GM19025 (cell line): ENCODE measurements around the gene TRAFD1.
"Not testable (repeated sequence)": the region's sequence is repeated elsewhere in the genome, so short reads cannot be mapped to it uniquely, and the experiment has no call there.

Experiments used
- ATAC-seq: cut with Tn5 transposase; IDR thresholded peaks from one replicate; pipeline ENCODE4 v1.9.1; 2021; ENCODE audit warnings: mild to moderate bottlenecking, low read depth, moderate library complexity; ENCODE audit not compliant: unreplicated experiment

Gene TRAFD1

GRCh38 chr12:112153893-112154219 lies 28.5 kb downstream of the TRAFD1 start:
- ATAC-seq = no peak

DNA sequence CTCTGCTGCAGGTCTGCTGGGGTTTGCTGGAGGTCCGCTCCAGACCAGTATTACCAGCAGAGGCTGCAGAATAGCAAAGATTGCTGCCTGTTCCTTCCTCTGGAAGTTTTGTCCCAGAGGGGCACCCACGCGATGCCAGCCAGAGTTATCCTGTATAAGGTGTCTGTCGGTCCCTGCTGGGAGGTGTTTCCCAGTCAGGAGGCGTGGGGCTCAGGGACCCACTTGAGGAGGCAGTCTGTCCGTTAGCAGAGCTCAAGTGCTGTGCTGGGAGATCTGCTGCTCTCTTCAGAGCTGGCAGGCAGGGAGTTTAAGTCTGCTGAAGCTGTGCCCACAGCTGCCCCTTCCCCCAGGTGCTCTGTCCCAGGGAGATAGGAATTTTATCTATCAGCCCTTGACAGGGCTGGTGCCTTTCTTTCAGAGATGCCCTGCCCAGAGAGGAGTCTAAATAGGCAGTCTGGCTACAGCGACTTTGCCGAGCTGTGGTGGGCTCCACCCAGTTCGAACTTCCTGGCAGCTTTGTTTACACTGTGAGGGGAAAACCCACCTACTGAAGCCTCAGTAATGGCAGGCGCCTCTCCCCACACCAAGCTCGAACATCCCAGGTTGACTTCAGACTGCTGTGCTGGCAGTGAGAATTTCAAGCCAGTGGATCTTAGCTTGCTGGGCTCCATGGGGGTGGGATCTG lies 33.2 kb downstream of the TRAFD1 start:
- not testable (repeated sequence) for ATAC-seq

DNA sequence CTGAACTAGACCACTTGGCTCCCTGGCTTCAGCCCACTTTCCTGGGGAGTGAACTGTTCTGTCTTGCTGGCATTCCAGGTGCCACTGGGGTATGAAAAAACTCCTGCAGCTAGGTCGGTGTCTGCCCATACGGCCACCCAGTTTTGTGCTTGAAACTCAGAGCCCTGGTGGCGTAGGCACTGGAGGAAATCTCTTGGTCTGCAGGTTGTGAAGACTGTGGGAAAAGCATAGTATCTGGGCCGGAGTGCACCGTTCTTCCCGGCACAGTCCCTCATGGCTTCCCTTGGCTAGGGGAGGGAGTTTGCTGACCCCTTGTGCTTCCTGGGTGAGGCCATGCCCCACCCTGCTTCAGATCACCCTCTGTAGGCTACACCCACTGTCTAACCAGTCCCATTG lies 33.8 kb downstream of the TRAFD1 start:
- ATAC-seq = no peak

GRCh38 chr12:112160611-112161010 lies 35.3 kb downstream of the TRAFD1 start:
- ATAC-seq = no peak

GRCh38 chr12:112161711-112162110 lies 36.4 kb downstream of the TRAFD1 start:
- no peak for ATAC-seq

- ATAC-seq = no peak
These were observed 37.0 kb downstream of the TRAFD1 start for GRCh38 chr12:112162241-112162790.

GRCh38 chr12:112163056-112163455 lies 37.7 kb downstream of the TRAFD1 start:
- no peak for ATAC-seq

GRCh38 chr12:112163471-112163991 lies 38.2 kb downstream of the TRAFD1 start:
- ATAC-seq = no peak

- ATAC-seq = no peak
These were observed 38.8 kb downstream of the TRAFD1 start for GRCh38 chr12:112164011-112164660.

GRCh38 chr12:112165624-112166023 lies 40.3 kb downstream of the TRAFD1 start:
- ATAC-seq = no peak

DNA sequence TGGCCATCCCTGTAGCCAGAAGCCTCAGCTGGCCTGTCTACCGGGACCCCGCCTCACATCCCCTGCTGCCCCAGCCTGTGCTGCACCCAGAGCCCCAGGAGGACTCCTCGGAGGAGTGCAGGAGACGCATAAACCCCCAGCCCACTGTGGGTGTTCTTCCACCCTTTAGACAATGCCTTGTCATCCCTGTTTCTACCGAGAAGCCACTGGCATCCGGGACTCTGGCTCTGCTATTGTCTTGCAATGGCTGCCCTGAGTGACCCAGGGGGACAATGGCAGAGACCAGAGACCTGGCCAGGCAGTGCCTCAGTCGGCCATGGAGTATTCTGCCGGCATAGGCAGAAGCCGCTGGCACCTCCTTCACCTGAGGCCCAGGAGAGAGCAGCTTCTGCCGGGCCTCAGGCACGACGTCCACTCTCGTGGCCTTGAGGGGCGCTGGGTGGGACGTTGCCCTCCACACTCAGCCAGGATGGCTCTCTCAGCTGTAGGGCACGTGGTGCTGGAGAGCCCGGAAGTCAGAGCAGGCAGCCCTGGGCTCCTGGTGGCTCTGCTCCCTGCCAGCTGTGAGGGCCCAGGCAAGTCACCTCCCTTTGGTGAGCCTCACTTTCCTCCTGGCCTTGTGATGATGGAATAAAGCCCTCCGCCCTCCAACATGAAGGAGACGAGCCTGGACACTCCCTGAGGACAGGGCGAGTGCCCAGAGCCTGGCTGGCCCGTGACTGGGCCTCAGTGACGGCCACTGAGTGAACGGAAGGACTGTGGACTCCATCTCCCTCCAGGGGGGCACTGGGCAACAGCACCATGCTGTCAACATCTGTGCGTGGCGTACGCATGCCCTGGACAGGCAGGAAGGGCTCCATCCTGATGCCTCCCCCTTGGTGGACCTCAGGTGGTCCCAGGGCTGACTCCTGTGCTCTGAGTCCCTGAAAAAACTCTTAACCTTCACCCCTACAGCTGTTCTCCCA lies 41.0 kb downstream of the TRAFD1 start:
- ATAC-seq = no peak

- ATAC-seq = no peak
These were observed 41.7 kb downstream of the TRAFD1 start for GRCh38 chr12:112167031-112167461.

DNA sequence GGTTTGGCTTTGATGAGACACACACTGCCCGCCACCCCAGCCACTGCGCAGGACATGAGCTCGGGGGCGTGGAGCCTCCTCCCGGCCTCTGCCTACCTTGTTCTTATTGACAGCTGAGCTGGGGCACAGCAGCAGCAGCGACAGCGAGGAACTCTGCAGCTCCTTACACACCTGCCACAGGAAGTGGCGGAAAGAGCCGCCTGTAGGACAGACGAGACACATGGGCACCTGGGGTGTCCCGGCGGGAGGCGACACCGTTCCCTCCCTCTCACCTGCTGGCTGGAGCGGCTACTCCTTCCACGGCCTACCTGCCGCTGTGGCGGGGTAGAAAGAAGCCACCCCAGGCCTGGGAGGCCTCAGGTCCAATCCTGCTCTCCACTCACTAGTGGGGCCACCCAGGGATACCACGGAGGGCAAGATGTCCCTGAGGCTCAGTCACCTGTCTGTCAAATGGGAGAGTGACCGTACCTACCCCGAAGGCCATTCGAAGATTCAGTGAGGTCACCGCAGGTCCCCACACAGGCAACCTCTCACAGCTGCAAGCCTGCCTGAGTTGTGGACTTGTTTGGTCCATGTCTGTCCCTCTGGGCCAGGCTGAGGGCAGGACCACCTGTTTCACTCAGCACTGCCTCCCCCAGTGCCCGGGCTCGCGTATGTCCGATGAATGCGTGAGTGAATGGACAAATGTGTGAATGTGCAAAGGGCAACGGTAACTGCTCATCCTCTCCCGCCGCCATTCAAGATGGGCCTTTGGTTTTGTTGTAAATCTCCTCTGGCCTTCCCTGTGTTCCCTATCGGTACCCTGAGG lies 42.6 kb downstream of the TRAFD1 start:
- no peak for ATAC-seq

DNA sequence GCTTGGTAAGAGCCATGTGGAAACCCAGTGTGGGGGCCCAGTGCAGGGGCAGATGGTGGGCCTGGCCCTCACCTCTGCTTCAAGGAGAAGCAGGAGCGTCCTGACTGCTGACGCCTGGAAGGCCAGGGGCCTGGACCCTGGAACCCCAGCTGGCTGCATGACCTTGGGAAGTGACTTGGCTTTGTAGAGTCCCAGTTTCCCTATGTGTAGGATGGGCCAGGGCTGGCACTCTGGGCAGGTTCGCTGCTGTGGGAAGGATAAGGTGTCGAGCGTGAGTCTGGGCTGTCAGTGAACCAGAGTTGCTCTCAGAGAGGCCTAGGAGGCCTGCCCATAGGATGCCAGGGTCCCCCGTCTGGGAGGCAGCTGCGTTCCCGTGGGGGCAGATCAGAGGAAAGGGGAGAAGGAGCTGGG lies 43.2 kb downstream of the TRAFD1 start:
- ATAC-seq = no peak

DNA sequence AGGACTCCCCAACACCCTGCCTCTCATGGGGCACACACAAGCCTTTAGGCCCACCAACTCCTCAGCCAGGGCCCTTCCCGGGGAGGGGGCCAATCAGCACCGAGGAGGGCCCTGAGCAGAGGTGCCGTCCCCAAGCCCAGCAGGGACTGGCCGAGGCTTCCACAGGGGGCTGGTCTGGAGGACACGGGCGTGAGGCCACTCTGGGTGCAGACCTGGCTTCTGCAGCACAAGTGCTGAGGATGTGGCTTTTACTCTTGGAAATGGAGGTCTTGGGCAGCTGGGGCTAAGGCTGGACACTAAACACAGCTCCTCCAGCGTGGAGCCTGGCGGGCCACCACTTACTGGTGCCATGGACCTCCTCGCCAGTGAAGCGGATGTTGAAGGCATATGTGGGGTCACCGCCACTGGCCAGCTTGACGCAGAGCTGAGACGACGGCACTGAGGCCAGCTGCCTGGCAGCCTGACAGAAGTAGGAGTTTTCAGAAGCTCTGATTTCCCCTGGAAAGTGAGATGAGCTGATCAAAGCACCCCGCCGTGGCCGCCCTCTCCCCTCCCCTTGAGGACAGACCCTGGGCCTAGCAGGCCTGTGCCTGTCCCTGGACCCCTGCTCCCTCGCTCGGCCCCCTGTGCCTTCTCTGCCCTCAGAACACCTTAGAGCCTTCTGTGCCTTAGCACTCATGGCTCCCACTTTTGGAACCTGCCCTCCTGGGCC lies 44.0 kb downstream of the TRAFD1 start:
- no peak for ATAC-seq

DNA sequence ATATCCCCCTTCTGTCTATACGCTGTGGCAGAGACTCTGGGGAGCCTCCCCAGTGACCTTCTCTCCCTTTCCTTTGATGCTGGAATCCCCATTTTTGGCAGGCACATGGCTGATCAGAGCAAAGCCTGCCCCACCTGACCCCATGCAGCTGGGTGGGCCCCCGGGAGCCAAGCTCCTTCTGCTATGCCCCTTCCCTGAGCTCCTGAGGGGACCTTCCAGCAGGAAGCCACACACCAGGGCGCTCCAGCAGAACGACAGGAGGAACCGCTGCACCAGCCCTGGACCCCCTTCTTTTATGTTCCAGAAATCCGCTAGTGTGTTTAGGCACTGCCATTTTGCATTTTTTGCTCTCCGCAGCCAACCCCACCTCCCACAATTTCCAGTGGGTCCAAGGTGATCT lies 44.6 kb downstream of the TRAFD1 start:
- ATAC-seq = no peak

DNA sequence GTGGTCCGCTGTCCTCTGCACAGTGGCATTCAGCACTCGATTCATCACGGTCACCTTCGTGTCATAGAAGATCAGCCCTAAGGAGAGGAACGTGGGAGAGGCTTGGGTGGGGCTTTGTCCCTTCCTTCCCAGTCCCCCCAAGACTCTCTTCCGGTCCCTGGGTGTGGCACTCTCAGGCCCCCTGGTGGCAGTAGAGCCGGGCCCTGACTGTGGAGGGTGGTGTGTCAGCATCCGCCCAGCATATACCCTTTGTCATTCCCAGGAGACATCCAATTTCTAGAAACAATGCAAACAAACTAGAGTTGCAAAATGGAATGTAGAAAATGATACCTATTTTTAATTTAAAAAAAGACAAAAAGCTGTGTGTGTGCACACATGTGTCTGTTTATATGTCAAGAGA lies 45.0 kb downstream of the TRAFD1 start:
- no peak for ATAC-seq

GRCh38 chr12:112170971-112171596 lies 45.7 kb downstream of the TRAFD1 start:
- no peak for ATAC-seq
